Activated T-cell treated with anti-CD3 and anti-CD28 coated beads, Interleukin-2, amount 50 U/mL, for 72 hours (primary cell): Measurements from ENCODE around the gene AHR. TPM values are rescaled to one million over a fixed set of nuclear protein-coding genes. Genes with fewer than 3 reads are reported as not detected.
"Not testable (repeated sequence)": the region's sequence is repeated elsewhere in the genome, so short reads cannot be mapped to it uniquely, and the experiment has no call there.

Source experiments
- ATAC-seq, 2 donors: fragments of 150-1000 bp; cut with Tn5 transposase; replicated peaks in 1 of 2; 2 replicates each; pipeline ENCODE4 v1.10.0; 2021; ENCODE audit warnings: moderate library complexity in 2 of 2, mild to moderate bottlenecking in 1 of 2
- DNase-seq, 2 donors: peaks; one replicate each; pipeline ENCODE4 v3.0.0; 2021 to 2022; ENCODE audit warnings: mixed read lengths in 1 of 2
- H3K27ac Mint-ChIP-seq: one replicate; pipeline ENCODE4 v1.8.0; 2022; ENCODE audit warnings: mild to moderate bottlenecking, moderate library complexity, mixed read lengths
- H3K27me3 Mint-ChIP-seq: one replicate; pipeline ENCODE4 v1.8.0; 2022; ENCODE audit warnings: low read depth, mixed read lengths
- H3K36me3 Mint-ChIP-seq, 2 donors: one replicate each; pipeline ENCODE4 v1.8.0; 2022; ENCODE audit warnings: mixed read lengths in 2 of 2, mild to moderate bottlenecking in 1 of 2; ENCODE audit not compliant: insufficient read depth in 2 of 2
- H3K4me1 Mint-ChIP-seq: one replicate; pipeline ENCODE4 v1.8.0; 2022; ENCODE audit warnings: low read depth, mixed read lengths
- H3K4me3 Mint-ChIP-seq, 2 donors: one replicate each; pipeline ENCODE4 v1.8.0; 2022; ENCODE audit warnings: mild to moderate bottlenecking in 2 of 2, mixed read lengths in 2 of 2, moderate library complexity in 2 of 2
- H3K9me3 Mint-ChIP-seq, 2 donors: one replicate each; pipeline ENCODE4 v1.8.0; 2022; ENCODE audit warnings: mixed read lengths in 2 of 2
- total RNA-seq, 2 donors: library from RNA; stranded (reverse); gene quantifications; one replicate each; pipeline ENCODE4 v1.2.3, GENCODE V29; 2022

Gene AHR
- total RNA-seq, 2 donors from 2014 or later = 36.4 to 42.8 TPM

DNA sequence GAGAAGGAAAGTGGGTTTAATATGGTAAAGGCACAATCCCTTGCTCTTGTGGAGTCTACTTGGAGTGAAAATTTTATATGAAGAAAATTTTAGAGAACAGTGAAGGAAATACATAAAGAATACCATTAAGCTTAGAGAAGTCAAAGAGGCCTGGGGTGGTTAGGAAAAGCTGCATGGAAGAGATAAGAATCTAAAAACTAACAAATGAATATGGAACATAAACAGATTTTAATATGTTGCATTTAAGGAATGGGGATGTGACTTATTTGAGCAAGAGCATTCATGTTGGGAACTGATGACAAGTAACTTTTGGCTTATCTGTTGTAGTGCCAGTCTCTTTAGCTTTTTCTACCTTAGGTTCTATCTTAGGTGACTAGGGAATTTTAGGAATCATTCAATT lies 31.0 kb downstream of the AHR start:
- no peaks in the 10 kb centered on the region for H3K9me3 Mint-ChIP-seq
- no peaks in the 10 kb centered on the region for H3K27me3 Mint-ChIP-seq
- DNase-seq (no peak), ATAC-seq (no peak)
- no peak overlapping the region for H3K4me3 Mint-ChIP-seq
- H3K36me3 Mint-ChIP-seq = peaks cover 6 to 29% of the 10 kb centered on the region in 2 donors
- H3K4me1 Mint-ChIP-seq = no peaks in the 10 kb centered on the region
- no peak overlapping the region for H3K27ac Mint-ChIP-seq

GRCh38 chr7:17331891-17332501 lies 33.5 kb downstream of the AHR start:
- Mint-ChIP-seq H3K27me3 (no peaks in the 10 kb centered on the region), H3K27ac (no peak overlapping the region), H3K4me3 (no peak overlapping the region), H3K36me3 (peaks cover 6 to 34% of the 10 kb centered on the region in 2 donors), H3K9me3 (no peaks in the 10 kb centered on the region), H3K4me1 (no peaks in the 10 kb centered on the region)
- ATAC-seq = no peak
- no peak for DNase-seq

GRCh38 chr7:17333221-17333620 lies 34.8 kb downstream of the AHR start:
- Mint-ChIP-seq H3K9me3 (no peaks in the 10 kb centered on the region), H3K36me3 (peaks cover 7 to 35% of the 10 kb centered on the region in 2 donors), H3K27ac (no peak overlapping the region), H3K27me3 (no peaks in the 10 kb centered on the region), H3K4me3 (no peak overlapping the region), H3K4me1 (no peaks in the 10 kb centered on the region)
- no peak for ATAC-seq
- no peak for DNase-seq

- DNase-seq (no peak), ATAC-seq (no peak)
- Mint-ChIP-seq H3K4me3 (no peak overlapping the region), H3K27ac (peak overlapping the region; percentile 60), H3K27me3 (no peaks in the 10 kb centered on the region), H3K36me3 (peaks cover 8 to 39% of the 10 kb centered on the region in 2 donors), H3K9me3 (no peaks in the 10 kb centered on the region), H3K4me1 (peaks cover 4% of the 10 kb centered on the region)
These were observed 37.7 kb downstream of the AHR start for GRCh38 chr7:17336168-17336567.

DNA sequence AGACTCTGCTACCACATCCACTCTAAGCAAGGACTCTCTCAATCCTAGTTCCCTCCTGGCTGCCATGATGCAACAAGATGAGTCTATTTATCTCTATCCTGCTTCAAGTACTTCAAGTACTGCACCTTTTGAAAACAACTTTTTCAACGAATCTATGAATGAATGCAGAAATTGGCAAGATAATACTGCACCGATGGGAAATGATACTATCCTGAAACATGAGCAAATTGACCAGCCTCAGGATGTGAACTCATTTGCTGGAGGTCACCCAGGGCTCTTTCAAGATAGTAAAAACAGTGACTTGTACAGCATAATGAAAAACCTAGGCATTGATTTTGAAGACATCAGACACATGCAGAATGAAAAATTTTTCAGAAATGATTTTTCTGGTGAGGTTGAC lies 40.7 kb downstream of the AHR start:
- H3K9me3 Mint-ChIP-seq = no peaks in the 10 kb centered on the region
- no peak for DNase-seq
- H3K27me3 Mint-ChIP-seq = no peaks in the 10 kb centered on the region
- H3K27ac Mint-ChIP-seq = no peak overlapping the region
- H3K4me3 Mint-ChIP-seq = no peak overlapping the region
- ATAC-seq = no peak
- H3K36me3 Mint-ChIP-seq = peaks cover 7 to 39% of the 10 kb centered on the region in 2 donors
- H3K4me1 Mint-ChIP-seq = peaks cover 11% of the 10 kb centered on the region

DNA sequence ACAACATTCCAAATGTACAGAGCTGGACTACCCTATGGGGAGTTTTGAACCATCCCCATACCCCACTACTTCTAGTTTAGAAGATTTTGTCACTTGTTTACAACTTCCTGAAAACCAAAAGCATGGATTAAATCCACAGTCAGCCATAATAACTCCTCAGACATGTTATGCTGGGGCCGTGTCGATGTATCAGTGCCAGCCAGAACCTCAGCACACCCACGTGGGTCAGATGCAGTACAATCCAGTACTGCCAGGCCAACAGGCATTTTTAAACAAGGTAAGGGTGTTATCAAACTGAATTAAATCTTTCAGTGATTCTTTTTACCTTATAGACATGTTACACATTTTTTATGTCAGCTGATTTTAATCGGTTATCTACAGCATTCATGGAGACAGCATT lies 41.5 kb downstream of the AHR start:
- Mint-ChIP-seq H3K4me1 (peaks cover 11% of the 10 kb centered on the region), H3K9me3 (no peaks in the 10 kb centered on the region), H3K27ac (no peak overlapping the region), H3K27me3 (no peaks in the 10 kb centered on the region), H3K4me3 (no peak overlapping the region), H3K36me3 (peaks cover 7 to 35% of the 10 kb centered on the region in 2 donors)
- DNase-seq (no peak), ATAC-seq (no peak)

- peaks cover 11% of the 10 kb centered on the region for H3K4me1 Mint-ChIP-seq
- ATAC-seq (no peak), DNase-seq (no peak)
- H3K36me3 Mint-ChIP-seq = peaks cover 7 to 32% of the 10 kb centered on the region in 2 donors
- no peak overlapping the region for H3K27ac Mint-ChIP-seq
- H3K27me3 Mint-ChIP-seq = no peaks in the 10 kb centered on the region
- H3K9me3 Mint-ChIP-seq = no peaks in the 10 kb centered on the region
- no peak overlapping the region for H3K4me3 Mint-ChIP-seq
These were observed 42.2 kb downstream of the AHR start for GRCh38 chr7:17340655-17341054.

GRCh38 chr7:17342756-17343155 lies 44.3 kb downstream of the AHR start:
- DNase-seq (no peak), ATAC-seq (no peak)
- Mint-ChIP-seq H3K36me3 (peaks cover 5 to 20% of the 10 kb centered on the region in 2 donors), H3K9me3 (no peaks in the 10 kb centered on the region), H3K27me3 (no peaks in the 10 kb centered on the region), H3K4me1 (peaks cover 11% of the 10 kb centered on the region), H3K4me3 (no peak overlapping the region), H3K27ac (no peak overlapping the region)

- Mint-ChIP-seq H3K36me3 (peaks cover 17 to 40% of the 10 kb centered on the region in 2 donors), H3K27ac (no peak overlapping the region), H3K4me1 (peaks cover 6% of the 10 kb centered on the region), H3K9me3 (peaks cover 16 to 17% of the 10 kb centered on the region in 2 donors), H3K4me3 (no peak overlapping the region), H3K27me3 (no peaks in the 10 kb centered on the region)
- ATAC-seq (no peak), DNase-seq (no peak)
These were observed 48.9 kb downstream of the AHR start for GRCh38 chr7:17347401-17347800.

GRCh38 chr7:17348932-17349331 lies 50.5 kb downstream of the AHR start:
- H3K36me3 Mint-ChIP-seq = peaks cover 19 to 43% of the 10 kb centered on the region in 2 donors
- not testable (repeated sequence) for H3K4me1 Mint-ChIP-seq, ATAC-seq, H3K27ac Mint-ChIP-seq, H3K4me3 Mint-ChIP-seq, H3K27me3 Mint-ChIP-seq, DNase-seq
- peaks cover 16 to 17% of the 10 kb centered on the region in 2 donors for H3K9me3 Mint-ChIP-seq

GRCh38 chr7:17350321-17350720 lies 51.9 kb downstream of the AHR start:
- Mint-ChIP-seq H3K36me3 (peaks cover 19 to 41% of the 10 kb centered on the region in 2 donors), H3K9me3 (peaks cover 17 to 18% of the 10 kb centered on the region in 2 donors)
- not testable (repeated sequence) for DNase-seq, ATAC-seq, H3K4me1 Mint-ChIP-seq, H3K27me3 Mint-ChIP-seq, H3K27ac Mint-ChIP-seq, H3K4me3 Mint-ChIP-seq

- peaks cover 17 to 18% of the 10 kb centered on the region in 2 donors for H3K9me3 Mint-ChIP-seq
- ATAC-seq, H3K4me1 Mint-ChIP-seq, H3K27ac Mint-ChIP-seq, DNase-seq, H3K4me3 Mint-ChIP-seq, H3K27me3 Mint-ChIP-seq: not testable (repeated sequence)
- peaks cover 18 to 41% of the 10 kb centered on the region in 2 donors for H3K36me3 Mint-ChIP-seq
These were observed 55.4 kb downstream of the AHR start for GRCh38 chr7:17353650-17354419.

DNA sequence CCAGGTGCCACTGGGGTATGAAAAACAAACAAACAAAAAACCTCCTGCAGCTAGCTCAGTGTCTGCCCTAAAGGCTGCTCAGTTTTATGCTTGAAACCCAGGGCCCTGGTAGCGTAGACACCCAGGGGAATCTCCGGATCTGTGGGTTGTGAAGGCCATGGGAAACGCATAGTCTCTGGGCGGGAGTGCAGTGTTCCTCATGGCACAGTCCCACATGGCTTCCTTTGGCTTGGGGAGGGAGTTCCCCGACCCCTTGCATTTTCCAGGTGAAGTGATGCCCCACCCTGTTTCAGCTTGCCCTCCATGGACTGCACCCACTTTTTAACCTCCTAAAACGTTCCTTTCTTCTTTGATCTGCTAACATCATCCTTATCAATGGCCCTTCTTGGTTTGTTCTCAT lies 56.0 kb downstream of the AHR start:
- no peaks in the 10 kb centered on the region for H3K4me1 Mint-ChIP-seq
- DNase-seq (no peak), ATAC-seq (no peak)
- no peaks in the 10 kb centered on the region for H3K27me3 Mint-ChIP-seq
- H3K4me3 Mint-ChIP-seq = no peak overlapping the region
- H3K27ac Mint-ChIP-seq = no peak overlapping the region
- peaks cover 14 to 18% of the 10 kb centered on the region in 2 donors for H3K9me3 Mint-ChIP-seq
- peaks cover 14 to 37% of the 10 kb centered on the region in 2 donors for H3K36me3 Mint-ChIP-seq
